Measurements from ENCODE around the gene MMADHC.

Gene MMADHC

DNA sequence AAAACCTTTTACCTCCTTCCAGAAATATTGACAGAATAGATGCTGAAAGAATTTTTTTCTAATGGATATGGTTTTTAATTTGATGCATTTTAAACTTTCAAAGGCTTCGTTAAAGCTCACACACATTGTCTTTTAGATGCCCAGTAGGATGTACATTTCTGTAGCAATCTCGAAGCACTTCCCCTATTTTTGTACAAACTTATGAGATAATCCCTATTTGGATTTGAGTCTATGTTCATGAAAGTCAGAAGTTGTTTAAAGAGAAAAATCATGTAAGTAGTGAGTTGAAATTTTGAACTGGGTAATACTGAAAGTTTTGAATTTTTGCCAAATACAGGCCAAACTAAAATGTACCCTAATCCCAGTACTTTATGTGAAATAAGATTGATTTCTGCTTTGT, 38.1 kb upstream of the MMADHC start:
- DNase-seq (ENCODE audit: extremely low read depth, insufficient read length) = no peak
- no peaks in the 10 kb centered on the region for H3K27me3 ChIP-seq (replicated peaks; ENCODE audit: control insufficient read depth, insufficient read depth, low read length)
- H3K4me3 ChIP-seq (replicated peaks; ENCODE audit: low read depth, low read length) = no peak overlapping the region
- no peaks in the 10 kb centered on the region for H3K36me3 ChIP-seq (ENCODE audit: control insufficient read depth, insufficient read depth, low read length)
- TF ChIP-seq CTCF (IDR thresholded peaks at IDR 0.05; ENCODE audit: insufficient read depth, low read length, poor library complexity, severe bottlenecking) = no peak

DNA sequence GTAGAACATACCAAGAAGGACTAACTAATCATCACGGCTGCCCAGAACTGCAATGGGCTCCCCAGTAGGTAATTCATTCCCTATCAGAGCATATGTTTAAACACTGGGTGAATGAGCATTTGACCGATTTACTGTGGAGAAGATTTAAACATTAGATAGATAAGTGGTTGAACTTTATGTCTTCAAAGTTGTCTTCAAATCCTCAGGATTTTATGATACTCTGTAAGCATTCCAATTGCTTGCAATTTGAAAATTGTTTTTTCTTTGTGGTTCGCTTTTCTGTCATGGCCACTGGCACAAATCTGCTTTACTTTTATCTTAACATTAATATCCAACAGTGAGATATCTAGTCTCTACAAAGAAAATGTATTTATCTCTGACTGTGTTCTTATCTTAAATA, 37.7 kb upstream of the MMADHC start:
- Histone ChIP-seq H3K4me3 (replicated peaks; ENCODE audit: low read depth, low read length) (no peak overlapping the region), H3K36me3 (ENCODE audit: control insufficient read depth, insufficient read depth, low read length) (no peaks in the 10 kb centered on the region), H3K27me3 (replicated peaks; ENCODE audit: control insufficient read depth, insufficient read depth, low read length) (no peaks in the 10 kb centered on the region)
- TF ChIP-seq CTCF (IDR thresholded peaks at IDR 0.05; ENCODE audit: insufficient read depth, low read length, poor library complexity, severe bottlenecking) = no peak
- DNase-seq (ENCODE audit: extremely low read depth, insufficient read length) = no peak

GRCh38 chr2:149622343-149622742, 34.8 kb upstream of the MMADHC start:
- Histone ChIP-seq H3K4me3 (replicated peaks; ENCODE audit: low read depth, low read length) (no peak overlapping the region), H3K27me3 (replicated peaks; ENCODE audit: control insufficient read depth, insufficient read depth, low read length) (no peaks in the 10 kb centered on the region), H3K36me3 (ENCODE audit: control insufficient read depth, insufficient read depth, low read length) (no peaks in the 10 kb centered on the region)
- DNase-seq (ENCODE audit: extremely low read depth, insufficient read length) = no peak
- TF ChIP-seq CTCF (IDR thresholded peaks at IDR 0.05; ENCODE audit: insufficient read depth, low read length, poor library complexity, severe bottlenecking) = no peak

DNA sequence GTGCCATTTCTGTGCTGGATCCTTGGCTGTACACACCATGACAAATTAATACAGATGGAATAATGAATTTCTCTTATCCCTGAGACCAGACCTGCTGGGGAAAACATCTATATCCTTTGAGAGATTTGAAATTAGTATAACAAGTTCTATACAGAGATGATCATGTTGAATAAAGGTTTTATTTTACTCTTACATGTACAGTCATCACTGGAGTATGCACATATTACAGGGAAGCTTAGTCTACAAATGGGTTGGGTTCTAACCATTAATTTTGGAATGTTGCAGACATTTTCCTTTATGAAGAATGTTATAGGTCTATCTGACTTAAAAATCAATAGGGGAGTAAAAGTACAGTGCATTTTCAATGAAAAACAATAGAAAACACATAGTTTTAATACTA, 29.9 kb upstream of the MMADHC start:
- Histone ChIP-seq H3K36me3 (ENCODE audit: control insufficient read depth, insufficient read depth, low read length) (no peaks in the 10 kb centered on the region), H3K27me3 (replicated peaks; ENCODE audit: control insufficient read depth, insufficient read depth, low read length) (no peaks in the 10 kb centered on the region), H3K4me3 (replicated peaks; ENCODE audit: low read depth, low read length) (no peak overlapping the region)
- DNase-seq (ENCODE audit: extremely low read depth, insufficient read length) = no peak
- no peak for TF ChIP-seq CTCF (IDR thresholded peaks at IDR 0.05; ENCODE audit: insufficient read depth, low read length, poor library complexity, severe bottlenecking)

DNA sequence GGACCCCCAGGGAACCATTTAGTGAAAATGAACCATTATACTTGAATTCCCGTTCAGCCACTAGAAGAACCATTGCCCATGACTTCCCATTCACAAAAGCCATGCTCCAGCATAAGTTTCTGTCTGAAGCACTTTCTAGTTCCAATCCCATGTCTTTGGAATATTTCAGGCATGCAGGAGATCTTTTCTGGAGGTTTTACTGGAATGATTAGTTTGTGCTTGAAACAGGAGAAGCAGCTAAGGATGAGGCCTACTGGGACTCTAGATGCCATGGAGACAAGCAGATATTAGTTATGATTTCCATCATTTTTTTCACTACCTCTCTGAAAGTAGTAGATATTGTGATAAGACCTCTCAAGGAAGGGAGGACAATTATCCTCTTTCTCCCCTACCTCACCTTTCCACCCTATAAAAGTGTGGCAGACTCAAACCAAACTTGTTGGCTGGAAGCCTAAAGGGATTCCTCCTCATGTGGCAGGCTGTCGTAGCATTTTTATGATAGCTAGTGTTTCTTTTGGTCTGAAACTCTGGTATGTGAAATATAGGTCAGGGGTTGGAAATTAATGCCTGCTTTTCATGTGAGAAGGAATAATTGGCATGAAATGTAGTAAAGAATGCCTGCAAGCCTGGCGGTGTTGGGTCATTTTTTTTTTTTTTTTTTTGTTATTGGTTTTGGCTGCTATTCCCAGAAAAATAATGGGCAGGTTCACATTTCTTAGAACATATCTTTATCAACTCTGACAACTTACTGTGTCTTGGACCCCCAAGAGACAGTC, 29.3 kb upstream of the MMADHC start:
- Histone ChIP-seq H3K27me3 (replicated peaks; ENCODE audit: control insufficient read depth, insufficient read depth, low read length) (no peaks in the 10 kb centered on the region), H3K36me3 (ENCODE audit: control insufficient read depth, insufficient read depth, low read length) (no peaks in the 10 kb centered on the region), H3K4me3 (replicated peaks; ENCODE audit: low read depth, low read length) (no peak overlapping the region)
- no peak for TF ChIP-seq CTCF (IDR thresholded peaks at IDR 0.05; ENCODE audit: insufficient read depth, low read length, poor library complexity, severe bottlenecking)
- DNase-seq (ENCODE audit: extremely low read depth, insufficient read length) = no peak

DNA sequence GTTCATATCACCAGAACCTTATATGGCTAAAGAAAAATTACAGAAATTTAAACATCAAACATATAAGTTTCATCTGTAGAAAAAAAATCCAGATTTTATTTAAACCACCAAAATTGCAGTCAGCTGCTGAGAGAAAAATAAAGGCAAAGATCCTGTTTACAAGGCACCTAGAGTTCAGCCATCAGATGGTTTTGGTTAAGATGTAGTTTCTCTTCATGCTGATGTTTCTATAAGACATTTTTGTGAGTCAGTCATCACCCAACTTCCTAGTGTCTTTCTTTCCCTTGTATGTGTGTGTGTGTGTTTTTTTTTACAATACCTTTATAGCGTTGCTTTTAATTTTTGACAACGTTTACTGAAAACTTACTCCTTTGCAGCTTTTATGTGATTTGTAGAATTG, 26.1 kb upstream of the MMADHC start:
- H3K4me3 ChIP-seq (replicated peaks; ENCODE audit: low read depth, low read length) = no peak overlapping the region
- no peaks in the 10 kb centered on the region for H3K27me3 ChIP-seq (replicated peaks; ENCODE audit: control insufficient read depth, insufficient read depth, low read length)
- H3K36me3 ChIP-seq (ENCODE audit: control insufficient read depth, insufficient read depth, low read length) = no peaks in the 10 kb centered on the region
- no peak for TF ChIP-seq CTCF (IDR thresholded peaks at IDR 0.05; ENCODE audit: insufficient read depth, low read length, poor library complexity, severe bottlenecking)
- DNase-seq (ENCODE audit: extremely low read depth, insufficient read length) = no peak

Data from GM06990 (cell line).